NCI-H2171 (cell line): ENCODE results near the gene AKR1A1.
"Not testable (repeated sequence)": the region's sequence is repeated elsewhere in the genome, so short reads cannot be mapped to it uniquely, and the experiment has no call there.

Experiments used
- DNase-seq: peaks from one replicate; lab custom pipeline; 2025; lab: John Stamatoyannopoulos, UW

Gene AKR1A1

DNA sequence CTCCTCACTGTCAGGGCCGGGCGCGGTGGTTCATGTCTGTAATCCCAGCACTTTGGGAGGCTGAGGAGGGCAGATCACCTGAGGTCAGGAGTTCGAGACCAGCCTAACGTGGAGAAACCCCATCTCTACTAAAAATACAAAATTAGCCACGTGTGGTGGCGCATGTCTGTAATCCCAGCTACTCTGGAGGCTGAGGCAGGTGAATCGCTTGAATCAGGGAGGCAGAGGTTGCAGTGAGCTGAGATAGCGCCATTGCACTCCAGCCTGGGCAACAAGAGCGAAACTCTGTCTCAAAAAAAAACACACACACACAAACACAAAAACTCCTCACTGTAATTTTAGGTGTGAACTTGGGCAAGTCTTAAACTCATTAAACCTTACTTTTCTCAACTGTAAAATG, 26.7 kb upstream of the AKR1A1 start:
- DNase-seq, result not testable (repeated sequence)

- DNase-seq, result no peak
Measured at GRCh38 chr1:45526135-45526644, 24.4 kb upstream of the AKR1A1 start.

- DNase-seq, result peak; percentile 54
Measured at GRCh38 chr1:45530632-45531135, 19.9 kb upstream of the AKR1A1 start.

GRCh38 chr1:45531873-45532272, 18.8 kb upstream of the AKR1A1 start:
- DNase-seq, result no peak

- DNase-seq, result no peak
Measured at GRCh38 chr1:45535988-45536766, 14.4 kb upstream of the AKR1A1 start.

DNA sequence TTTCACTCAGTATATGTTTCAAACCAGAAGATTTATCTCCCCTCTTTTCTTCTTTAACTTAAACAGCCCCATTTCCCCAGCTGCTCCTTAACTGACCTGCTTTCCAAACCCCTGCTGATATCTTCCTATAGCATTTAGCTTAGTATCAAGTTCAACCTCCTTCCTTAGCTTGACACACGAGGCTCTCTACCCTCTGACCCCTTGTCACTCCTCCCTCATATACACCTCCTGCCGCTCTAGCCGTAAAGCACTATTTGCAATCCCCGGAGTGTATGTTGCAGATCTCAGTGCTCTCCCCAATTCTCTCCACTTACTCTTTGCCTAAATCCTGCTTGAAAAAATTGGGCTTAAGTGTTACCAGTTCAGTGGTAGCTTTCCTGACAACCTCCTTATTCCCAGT, 13.7 kb upstream of the AKR1A1 start:
- DNase-seq, result no peak

DNA sequence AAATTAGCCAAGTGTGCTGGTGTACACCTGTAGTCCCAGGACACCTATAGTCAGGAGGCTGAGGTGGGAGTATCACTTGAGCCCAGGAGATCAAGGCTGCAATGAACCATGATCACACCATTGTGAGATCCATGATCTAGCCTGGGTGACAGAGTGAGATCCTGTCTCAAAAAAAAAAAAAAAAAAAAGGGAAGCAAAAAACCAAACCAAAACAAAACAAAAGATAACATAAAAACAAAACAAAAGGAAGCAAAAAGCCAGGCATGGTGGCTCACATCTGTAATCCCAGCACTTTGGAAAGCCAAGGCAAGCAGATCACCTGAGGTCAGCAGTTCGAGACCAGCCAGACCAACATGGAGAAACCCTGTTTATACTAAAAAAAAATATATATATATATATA, 9.4 kb upstream of the AKR1A1 start:
- DNase-seq, result no peak

DNA sequence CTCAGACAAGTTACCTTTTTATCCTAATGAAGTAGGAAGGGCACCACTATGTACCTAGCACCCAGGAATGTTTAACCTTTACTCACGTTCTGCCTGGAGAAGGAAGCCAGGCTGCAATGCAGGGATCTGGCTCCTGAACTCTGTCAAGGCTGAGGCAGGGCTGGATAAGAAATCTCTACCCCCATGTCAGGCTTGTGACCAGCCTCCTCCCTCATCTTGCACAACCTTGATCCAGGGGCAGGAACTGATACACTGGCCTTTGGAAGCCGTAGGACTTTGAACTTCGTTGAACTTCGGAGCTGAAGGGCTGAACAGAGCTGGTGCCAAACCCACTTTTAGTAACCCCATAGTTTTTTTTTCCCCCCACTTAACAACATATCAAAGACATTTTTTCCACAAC, 8.0 kb upstream of the AKR1A1 start:
- DNase-seq, result no peak

GRCh38 chr1:45543581-45544417, 6.8 kb upstream of the AKR1A1 start:
- no peak for DNase-seq

GRCh38 chr1:45544530-45544929, 6.1 kb upstream of the AKR1A1 start:
- DNase-seq, result no peak

DNA sequence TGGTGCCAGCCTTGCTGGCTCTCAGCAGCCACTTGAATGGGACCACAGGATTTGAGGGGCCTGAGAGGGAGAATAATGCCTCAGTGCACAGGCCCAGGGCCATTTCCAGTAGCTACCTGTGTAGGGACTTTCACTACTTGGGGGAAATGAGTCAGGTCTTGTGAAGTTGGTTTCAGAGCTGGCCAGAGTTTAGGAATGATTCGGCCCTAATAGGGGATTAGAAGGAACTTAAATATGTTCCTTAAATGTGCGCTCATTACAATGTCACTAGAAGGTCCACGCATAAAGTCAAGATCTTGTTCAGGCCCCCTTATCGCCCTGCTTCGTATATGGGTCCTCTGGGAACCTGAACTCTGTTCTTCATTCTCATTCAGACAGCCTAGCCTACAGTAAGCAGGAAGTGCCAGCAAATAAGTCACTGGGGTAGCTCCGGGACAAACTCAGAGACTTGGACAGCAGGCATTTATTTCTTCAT, 5.6 kb upstream of the AKR1A1 start:
- no peak for DNase-seq

DNA sequence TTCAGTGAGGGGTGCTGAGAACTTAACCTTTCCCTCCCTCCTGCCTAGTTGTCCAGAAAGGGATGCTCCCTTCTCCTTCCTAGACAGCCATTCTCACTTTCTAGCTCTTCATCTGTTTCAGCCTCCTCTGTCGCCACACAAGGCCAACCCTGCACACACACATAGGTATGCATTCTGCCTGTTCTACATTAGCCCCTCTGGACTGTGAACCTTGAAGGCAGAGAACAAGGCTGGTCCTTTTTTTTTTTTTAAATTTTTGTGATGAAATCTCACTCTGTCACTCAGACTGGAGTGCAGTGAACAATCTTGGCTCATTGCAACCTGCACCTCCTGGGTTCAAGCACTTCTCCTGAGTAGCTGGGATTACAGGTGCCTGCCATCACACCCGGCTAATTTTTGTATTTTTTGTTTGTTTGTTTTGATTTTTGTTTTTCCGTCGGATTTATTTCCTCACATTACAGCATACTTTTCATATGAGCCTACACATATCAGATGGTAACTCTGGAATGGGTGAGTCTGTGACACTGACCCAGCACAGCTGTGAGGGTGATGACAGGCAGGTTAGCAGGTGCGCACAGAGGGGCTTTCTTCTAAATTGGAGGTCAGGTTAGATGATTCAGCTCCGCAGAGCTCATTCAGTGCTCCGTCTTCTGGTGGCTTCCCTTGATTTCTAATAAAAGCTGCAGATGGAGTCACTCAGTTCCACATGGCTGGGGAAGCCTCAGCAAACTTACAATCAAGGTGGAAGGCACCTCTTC, 4.9 kb upstream of the AKR1A1 start:
- no peak for DNase-seq

DNA sequence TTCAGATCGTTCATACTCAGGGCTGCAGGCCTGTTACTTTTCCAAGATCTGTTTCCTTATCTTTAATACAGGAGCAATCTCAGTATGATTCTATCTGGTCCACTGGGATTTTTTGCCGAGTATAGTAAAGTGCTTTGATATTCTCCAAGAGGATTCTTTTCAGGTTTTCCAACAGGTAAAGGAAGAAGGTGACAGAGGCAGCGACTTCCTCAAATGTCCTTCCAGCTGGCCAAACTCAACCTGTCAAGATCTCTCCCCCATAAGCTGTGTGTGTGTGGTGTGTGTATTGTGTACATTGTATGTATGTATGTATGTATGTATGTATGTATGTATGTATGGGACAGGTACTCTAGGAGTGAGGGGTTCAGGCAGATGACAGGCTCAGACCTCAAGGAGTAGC, 1.1 kb downstream of the AKR1A1 start:
- DNase-seq, result no peak

DNA sequence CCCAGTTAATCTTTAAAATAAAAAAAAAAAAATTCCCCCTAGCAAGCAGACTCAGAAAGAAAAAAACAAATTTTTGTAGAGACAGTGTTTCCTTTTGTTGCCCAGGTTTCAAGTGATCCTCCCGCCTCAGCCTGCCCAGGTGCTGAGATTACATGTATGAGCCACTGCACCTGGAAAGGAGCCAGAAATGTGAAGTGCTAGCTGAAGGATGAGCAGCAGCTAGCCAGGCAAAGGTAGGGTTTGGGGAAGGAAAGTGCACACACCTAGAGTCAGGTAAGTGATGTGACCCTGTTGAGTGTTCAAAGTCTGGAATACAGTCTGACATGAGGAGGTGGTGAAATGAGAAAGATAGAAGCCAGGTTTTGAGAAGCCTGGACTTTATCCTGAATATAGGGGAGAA, 1.7 kb downstream of the AKR1A1 start:
- DNase-seq, result peak; percentile 48

DNA sequence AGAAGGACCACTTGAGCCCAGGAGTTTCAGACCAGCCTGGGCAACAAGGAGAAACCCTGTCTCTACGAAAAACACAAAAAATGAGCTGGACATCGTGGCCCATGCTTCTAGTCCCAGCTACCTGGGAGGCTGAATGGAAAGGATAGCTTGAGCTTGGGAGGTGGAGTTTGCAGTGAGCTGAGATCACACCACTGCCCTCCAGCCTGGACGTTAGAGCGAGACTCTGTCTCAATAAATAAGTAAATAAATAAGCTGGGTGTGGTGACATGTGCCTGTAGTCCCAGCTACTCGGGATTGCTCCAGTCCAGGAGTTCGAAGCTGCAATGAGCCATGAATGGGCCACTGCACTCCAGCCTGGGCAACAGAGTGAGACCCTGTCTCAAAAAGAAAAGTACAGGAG, 3.6 kb downstream of the AKR1A1 start:
- no peak for DNase-seq

DNA sequence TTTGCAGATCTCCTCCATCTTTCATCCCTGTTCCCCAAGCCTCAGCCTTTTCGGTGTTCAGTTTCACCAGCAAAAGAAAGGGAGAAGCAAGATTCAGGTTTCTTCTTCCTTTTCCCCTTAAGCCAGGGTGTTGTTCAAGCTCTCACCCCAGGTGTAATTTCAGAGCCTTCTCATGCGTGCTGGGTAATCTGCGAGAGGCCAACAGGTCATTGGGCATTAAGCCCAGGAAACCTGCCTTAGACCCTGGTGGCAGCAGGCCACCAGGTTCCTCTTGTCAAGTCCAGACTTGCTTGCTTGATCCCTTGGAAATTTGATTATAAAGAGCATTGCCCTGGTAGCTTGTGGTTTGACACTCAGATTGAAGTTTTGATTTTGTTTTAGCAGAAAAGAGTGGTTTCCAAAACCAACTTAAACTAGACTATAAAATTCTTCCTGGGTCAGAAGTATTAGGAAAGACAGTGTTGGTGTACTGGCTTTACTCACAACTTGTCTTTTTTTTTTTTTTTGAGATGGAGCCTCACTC, 6.9 kb downstream of the AKR1A1 start:
- DNase-seq, result no peak

- no peak for DNase-seq
Measured at GRCh38 chr1:45563843-45564242, 13.2 kb downstream of the AKR1A1 start.

DNA sequence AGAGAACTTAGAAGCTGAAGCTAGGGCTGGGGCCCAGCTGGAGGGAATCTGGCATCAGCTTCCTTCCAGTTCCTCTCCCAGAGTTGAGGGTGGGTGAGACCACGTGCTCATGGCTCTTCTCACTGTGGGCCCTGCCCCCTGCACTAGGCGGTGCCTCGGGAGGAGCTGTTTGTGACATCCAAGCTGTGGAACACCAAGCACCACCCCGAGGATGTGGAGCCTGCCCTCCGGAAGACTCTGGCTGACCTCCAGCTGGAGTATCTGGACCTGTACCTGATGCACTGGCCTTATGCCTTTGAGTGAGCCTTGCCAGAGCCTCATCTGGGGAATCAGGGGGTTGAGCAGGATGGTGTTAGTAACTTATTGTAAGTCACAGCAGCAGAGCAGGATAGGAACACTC, 16.1 kb downstream of the AKR1A1 start:
- DNase-seq, result no peak

DNA sequence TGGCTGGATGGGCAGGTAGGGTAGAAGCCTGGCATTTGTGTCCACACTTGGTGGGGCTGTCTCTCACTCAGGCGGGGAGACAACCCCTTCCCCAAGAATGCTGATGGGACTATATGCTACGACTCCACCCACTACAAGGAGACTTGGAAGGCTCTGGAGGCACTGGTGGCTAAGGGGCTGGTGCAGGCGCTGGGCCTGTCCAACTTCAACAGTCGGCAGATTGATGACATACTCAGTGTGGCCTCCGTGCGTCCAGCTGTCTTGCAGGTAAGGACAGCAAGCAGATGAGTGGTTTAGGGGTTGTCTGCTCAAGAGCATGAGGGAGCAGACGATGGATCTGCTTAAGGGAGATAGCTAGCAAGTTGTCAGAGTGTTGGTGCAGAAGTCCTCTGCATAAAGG, 17.3 kb downstream of the AKR1A1 start:
- DNase-seq, result no peak

DNA sequence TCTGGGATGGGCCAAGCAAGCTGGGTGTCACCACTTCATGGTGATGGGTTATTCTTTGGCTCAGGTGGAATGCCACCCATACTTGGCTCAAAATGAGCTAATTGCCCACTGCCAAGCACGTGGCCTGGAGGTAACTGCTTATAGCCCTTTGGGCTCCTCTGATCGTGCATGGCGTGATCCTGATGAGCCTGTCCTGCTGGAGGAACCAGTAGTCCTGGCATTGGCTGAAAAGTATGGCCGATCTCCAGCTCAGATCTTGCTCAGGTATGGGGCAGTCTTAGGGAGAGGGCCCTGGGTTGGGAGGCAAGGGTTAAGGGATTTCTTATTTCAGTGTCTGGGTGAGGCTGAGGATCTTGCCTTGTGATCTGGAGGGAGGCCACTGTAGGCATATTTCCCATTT, 17.8 kb downstream of the AKR1A1 start:
- no peak for DNase-seq

- DNase-seq, result no peak
Measured at GRCh38 chr1:45569571-45569961, 18.9 kb downstream of the AKR1A1 start.
